Measurements from ENCODE around the gene RERE.
"Not testable (repeated sequence)": the region's sequence is repeated elsewhere in the genome, so short reads cannot be mapped to it uniquely, and the experiment has no call there.

The RERE gene

DNA sequence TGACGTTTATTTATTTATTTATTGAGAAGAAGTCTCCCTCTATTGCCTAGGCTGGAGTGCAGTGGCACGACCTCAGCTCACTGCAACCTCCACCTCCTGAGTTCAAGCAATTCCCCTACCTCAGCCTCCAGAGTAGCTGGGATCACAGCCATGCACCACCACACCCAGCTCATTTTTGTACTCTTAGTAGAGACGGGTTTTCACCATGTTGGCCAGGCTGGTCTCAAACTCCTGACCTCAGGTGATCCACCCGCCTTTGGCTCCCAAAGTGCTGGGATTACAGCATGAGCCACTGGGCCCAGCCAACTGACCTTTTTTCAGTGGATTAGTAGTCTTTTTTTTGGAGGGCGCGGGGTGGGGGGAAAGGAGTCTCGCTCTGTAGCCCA lies 90.6 kb downstream of the RERE start:
- not testable (repeated sequence) for H3K27ac ChIP-seq

DNA sequence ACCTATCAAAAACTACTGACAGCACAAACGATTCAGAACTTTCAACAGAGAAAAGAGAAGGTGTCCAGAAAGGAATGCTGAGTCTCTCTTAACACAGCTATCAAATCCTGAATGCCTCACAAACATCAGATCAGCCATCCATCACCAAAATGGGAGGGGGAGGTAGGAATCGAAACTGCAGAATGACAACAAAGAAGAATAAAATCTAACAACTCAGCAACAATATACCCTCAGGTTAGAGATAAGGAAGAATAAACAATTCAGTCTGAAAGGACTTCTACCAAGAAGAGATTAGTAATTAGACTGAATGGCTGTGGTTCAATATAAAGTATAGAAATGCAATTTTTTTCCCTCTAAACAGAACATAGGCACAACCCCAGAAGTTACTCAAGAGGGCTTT lies 94.4 kb downstream of the RERE start:
- no peak for TF ChIP-seq CTCF (conservative IDR thresholded peaks at IDR 0.05)
- TF ChIP-seq ZFX (IDR thresholded peaks at IDR 0.05), result no peak
- H3K27ac ChIP-seq, result no peak overlapping the region

More for the DNA sequence above, 90.6 kb downstream of the RERE start:
- TF ChIP-seq CTCF (conservative IDR thresholded peaks at IDR 0.05), result peak; percentile 58

- TF ChIP-seq CTCF (conservative IDR thresholded peaks at IDR 0.05) (no peak), ZFX (IDR thresholded peaks at IDR 0.05) (no peak)
- H3K27ac ChIP-seq, result no peak overlapping the region
Observed at GRCh38 chr1:8722366-8722765, 95.1 kb downstream of the RERE start.

GRCh38 chr1:8721679-8722324 lies 95.6 kb downstream of the RERE start:
- TF ChIP-seq ZFX (IDR thresholded peaks at IDR 0.05), result no peak
- TF ChIP-seq CTCF (conservative IDR thresholded peaks at IDR 0.05), result no peak
- H3K27ac ChIP-seq, result no peak overlapping the region

DNA sequence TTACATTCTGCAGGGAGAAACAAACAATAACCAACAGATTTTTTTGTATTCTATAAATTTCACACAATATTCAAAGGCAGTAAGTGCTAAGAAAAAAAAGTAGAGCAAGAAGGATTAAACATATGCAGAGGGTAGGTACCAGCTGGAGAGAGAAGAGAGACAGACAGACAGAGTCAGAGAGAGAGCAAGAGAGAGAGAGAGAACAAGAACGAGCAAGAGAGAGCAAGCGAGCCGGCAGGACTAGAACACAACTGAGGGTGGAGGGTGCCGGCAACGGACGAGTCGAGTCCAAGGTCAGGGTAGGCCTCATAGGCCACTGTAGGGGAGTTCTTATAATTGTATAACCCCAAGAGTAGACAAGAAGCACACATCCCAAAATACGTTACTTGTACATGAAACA lies 97.1 kb downstream of the RERE start:
- H3K27ac ChIP-seq, result no peak overlapping the region
- TF ChIP-seq ZFX (IDR thresholded peaks at IDR 0.05) (no peak), CTCF (conservative IDR thresholded peaks at IDR 0.05) (no peak)

DNA sequence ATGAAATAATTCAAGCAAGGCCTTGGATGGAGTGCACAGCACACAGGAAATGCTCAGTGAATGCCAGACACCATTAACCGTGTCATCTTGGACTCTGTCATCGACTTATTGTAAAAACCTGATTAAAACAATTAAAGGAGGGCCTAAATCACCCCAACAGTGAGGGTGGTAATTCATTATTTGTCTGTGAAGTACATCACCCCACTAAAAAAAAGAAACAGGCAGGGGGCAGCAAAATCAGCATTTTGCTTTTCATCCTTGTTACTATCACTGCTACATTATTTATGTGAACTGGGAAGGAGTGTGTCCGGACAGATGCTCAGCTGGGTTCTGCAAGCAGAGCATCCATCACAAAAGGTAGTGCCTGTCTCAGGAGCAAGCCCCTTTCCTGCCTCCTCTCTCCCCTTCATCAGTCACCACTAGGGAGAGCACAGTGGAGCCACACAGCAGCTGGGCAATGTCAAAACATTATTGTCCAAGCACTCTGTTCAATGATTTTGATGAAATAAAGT lies 98.5 kb downstream of the RERE start:
- TF ChIP-seq ZFX (IDR thresholded peaks at IDR 0.05) (no peak), CTCF (conservative IDR thresholded peaks at IDR 0.05) (peak; percentile 38)
- no peak overlapping the region for H3K27ac ChIP-seq

DNA sequence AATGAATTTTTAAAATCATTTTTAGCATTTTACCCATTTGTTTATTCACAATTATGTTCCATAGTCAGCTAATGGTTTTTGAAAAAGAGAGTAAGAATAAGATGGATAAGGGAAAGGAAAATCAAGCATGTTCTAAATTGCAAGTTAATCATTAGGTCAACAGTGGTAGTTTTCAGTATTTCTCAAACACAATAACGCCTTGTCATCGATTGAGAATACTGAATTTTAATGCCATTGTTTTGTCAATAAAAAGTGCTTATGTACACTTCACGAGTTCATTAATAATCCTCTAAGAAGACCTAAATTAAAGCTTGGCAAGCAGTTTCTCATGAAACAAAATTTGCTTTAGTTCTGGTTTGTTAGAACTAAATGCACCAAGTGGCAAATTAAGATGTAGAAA lies 100.3 kb downstream of the RERE start:
- TF ChIP-seq CTCF (conservative IDR thresholded peaks at IDR 0.05) (no peak), ZFX (IDR thresholded peaks at IDR 0.05) (no peak)
- no peak overlapping the region for H3K27ac ChIP-seq

All from C4-2B (cell line).